ENCODE measurements around the gene ECHDC3. TPM values are rescaled to one million over a fixed set of nuclear protein-coding genes. Genes with fewer than 3 reads are reported as not detected.

The ECHDC3 gene
- total RNA-seq, 6 experiments from 2014 or later: 0.10 to 1.4 (median 0.23) TPM; not detected in 1

- Mint-ChIP-seq H3K4me3 (no peak overlapping the region), H3K36me3 (ENCODE audit: low read depth) (no peaks in the 10 kb centered on the region), H3K27me3 (ENCODE audit: insufficient read depth) (peaks cover 8% of the 10 kb centered on the region), H3K4me1 (ENCODE audit: low read depth) (no peaks in the 10 kb centered on the region), H3K9me3 (no peaks in the 10 kb centered on the region), H3K27ac (no peak overlapping the region)
- no peak for TF ChIP-seq CTCF (IDR thresholded peaks at IDR 0.05)
- no peak for DNase-seq
Observed at GRCh38 chr10:11746883-11747539, 4.8 kb downstream of the ECHDC3 start.

- H3K27ac Mint-ChIP-seq: no peak overlapping the region
- H3K4me3 Mint-ChIP-seq: no peak overlapping the region
- H3K27me3 Mint-ChIP-seq (ENCODE audit: insufficient read depth): peaks cover 8% of the 10 kb centered on the region
- H3K9me3 Mint-ChIP-seq: no peaks in the 10 kb centered on the region
- H3K36me3 Mint-ChIP-seq (ENCODE audit: low read depth): no peaks in the 10 kb centered on the region
- TF ChIP-seq CTCF (IDR thresholded peaks at IDR 0.05): no peak
- H3K4me1 Mint-ChIP-seq (ENCODE audit: low read depth): no peaks in the 10 kb centered on the region
- DNase-seq: no peak
Observed at GRCh38 chr10:11748866-11749265, 6.7 kb downstream of the ECHDC3 start.

GRCh38 chr10:11750420-11750819 lies 8.2 kb downstream of the ECHDC3 start:
- Mint-ChIP-seq H3K9me3 (no peaks in the 10 kb centered on the region), H3K4me3 (no peak overlapping the region), H3K36me3 (ENCODE audit: low read depth) (no peaks in the 10 kb centered on the region), H3K27me3 (ENCODE audit: insufficient read depth) (peaks cover 8% of the 10 kb centered on the region), H3K27ac (no peak overlapping the region), H3K4me1 (ENCODE audit: low read depth) (no peaks in the 10 kb centered on the region)
- no peak for DNase-seq
- TF ChIP-seq CTCF (IDR thresholded peaks at IDR 0.05): no peak

- peaks cover 14% of the 10 kb centered on the region for H3K4me1 Mint-ChIP-seq (ENCODE audit: low read depth)
- no peaks in the 10 kb centered on the region for H3K36me3 Mint-ChIP-seq (ENCODE audit: low read depth)
- no peak for DNase-seq
- H3K9me3 Mint-ChIP-seq: no peaks in the 10 kb centered on the region
- no peak overlapping the region for H3K4me3 Mint-ChIP-seq
- TF ChIP-seq CTCF (IDR thresholded peaks at IDR 0.05): no peak
- peaks cover 3% of the 10 kb centered on the region for H3K27me3 Mint-ChIP-seq (ENCODE audit: insufficient read depth)
- no peak overlapping the region for H3K27ac Mint-ChIP-seq
Observed at GRCh38 chr10:11754173-11754572, 12.0 kb downstream of the ECHDC3 start.

- H3K27ac Mint-ChIP-seq: no peak overlapping the region
- no peak for TF ChIP-seq CTCF (IDR thresholded peaks at IDR 0.05)
- H3K36me3 Mint-ChIP-seq (ENCODE audit: low read depth): no peaks in the 10 kb centered on the region
- DNase-seq: no peak
- peaks cover 6% of the 10 kb centered on the region for H3K27me3 Mint-ChIP-seq (ENCODE audit: insufficient read depth)
- no peak overlapping the region for H3K4me3 Mint-ChIP-seq
- H3K9me3 Mint-ChIP-seq: no peaks in the 10 kb centered on the region
- H3K4me1 Mint-ChIP-seq (ENCODE audit: low read depth): peaks cover 14% of the 10 kb centered on the region
Observed at GRCh38 chr10:11754620-11755019, 12.4 kb downstream of the ECHDC3 start.
